ENCODE data around the gene RPS15.

Gene RPS15

DNA sequence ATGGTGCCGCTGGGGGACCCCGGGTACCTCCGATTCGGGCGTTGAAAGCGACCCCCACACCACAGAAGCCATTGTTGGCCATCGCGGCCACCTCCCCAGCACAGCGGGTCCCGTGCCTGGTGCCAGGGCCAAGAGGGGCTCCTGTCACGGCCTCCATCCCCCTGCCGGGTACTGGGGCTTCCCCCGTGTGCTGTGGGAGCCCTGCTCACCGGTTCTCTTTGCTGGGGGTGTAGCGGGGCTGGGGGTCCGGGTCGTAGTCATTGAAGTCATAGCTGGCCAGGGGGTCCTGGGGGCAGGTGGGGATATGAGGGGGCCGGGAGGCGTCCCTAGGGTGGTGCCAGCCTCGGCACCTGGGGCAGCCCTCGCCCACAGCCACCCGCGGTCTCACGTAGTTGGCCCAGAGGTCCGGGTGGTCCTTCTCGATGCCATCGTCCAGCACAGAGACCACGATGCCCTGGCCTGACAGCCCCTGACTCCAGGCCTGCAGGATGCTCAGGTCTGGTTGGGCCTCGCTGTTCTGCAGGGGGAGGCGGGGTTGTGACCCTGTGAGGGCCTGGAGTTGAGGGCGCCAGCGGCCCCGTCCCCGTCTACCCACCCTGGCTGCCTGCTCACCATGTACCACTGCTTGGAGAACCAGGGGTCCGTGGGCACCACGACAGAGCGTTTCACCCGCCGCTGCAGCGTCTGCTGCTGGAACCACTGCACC is 49.5 kb downstream of the RPS15 start:
- DNase-seq (ENCODE audit: low read depth) = no peak

DNA sequence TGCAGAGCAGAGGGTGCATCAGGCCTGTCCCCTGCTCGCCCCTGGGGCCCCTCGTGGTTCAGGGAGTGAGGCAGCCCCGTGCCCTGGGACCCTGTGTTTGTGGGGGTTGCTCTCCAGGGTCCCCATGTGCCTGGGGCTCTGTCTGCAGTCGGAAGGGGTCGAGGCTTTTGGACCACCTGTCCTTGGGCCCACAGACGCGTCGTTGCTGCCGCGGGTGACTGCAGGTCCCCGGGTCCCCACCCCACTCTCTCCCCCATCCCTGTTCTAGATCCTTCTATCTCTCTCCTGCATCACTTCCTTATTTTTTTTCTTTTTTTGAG is 50.0 kb downstream of the RPS15 start:
- DNase-seq (ENCODE audit: low read depth) = no peak

DNA sequence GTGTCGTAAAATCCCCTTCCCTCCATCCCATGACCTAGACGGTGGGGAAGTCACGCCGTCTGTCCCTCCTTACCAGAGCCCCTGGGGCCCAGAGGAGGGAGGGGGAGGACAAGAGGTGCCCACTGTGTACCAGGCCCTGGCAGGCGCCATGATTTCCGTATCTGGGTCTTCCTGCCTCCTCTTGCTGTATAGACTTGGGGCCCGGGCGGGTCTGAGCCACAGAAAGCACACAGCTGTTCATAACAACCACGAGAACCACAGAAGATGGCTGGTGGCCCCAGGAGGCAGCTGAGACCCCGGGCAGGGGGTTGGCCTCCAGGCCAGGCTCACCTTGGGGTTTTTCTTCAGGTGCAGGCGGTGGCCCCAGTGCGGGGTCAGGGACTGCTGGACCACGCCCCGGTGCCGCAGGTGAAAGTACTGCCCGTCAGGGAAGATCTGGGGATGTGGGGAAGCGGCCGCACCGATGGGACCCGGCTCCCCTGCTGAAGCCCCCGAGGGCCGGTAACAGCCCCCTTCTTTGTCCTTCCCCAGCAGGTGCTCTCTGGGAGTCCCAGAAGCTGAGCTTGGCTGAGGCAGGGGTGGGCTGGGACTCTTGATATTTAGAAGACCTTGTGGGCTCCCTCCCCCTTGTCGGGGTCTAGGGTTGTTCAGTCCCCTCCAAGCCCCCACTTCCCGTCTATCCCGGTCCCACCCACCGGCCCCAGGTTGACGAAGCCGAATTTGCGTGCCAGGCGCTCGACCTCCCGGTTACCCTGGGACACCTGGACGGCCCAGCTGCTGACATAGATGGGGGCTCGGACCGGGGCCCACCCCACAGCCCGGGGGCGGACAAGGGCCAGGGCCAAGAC is 51.5 kb downstream of the RPS15 start:
- no peak for DNase-seq (ENCODE audit: low read depth)
